ENCODE measurements around the gene NHSL2. TPM values are rescaled to one million over a fixed set of nuclear protein-coding genes. Genes with fewer than 3 reads are reported as not detected.

NHSL2 gene
- total RNA-seq, 4 donors from 2014 or later: 7.6 to 30.8 (median 9.1) TPM

DNA sequence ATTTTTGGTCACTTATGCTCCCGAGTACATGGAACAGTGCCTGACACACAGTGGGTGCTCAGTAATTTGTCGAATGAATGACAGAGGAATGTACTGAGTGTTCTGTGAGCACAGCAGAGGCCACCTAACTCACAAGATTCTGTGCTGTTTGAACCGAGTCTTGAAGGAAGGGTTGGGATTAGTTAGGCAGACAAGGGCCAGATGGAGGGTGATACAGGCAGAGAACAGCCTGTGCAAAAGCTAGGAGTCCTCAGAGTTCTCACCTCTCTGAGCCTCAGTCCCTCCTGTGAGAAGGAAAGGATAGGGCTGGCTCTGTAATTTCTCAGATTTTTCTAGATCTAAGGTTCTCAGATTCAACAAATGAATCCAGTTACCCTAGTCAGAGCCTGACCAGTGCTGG, 108.8 kb downstream of the NHSL2 start:
- peak overlapping the region; percentile 62 to 66 for H3K27ac ChIP-seq
- no peak overlapping the region for H3K4me3 ChIP-seq
- intact Hi-C loops (cut with DNase I; ENCODE audit: low total_unique reads): no loop called here
- no peak for DNase-seq
- H3K27me3 ChIP-seq: no peaks in the 10 kb centered on the region
- no peaks in the 10 kb centered on the region for H3K4me1 ChIP-seq
- no peaks in the 10 kb centered on the region for H3K36me3 ChIP-seq
- TF ChIP-seq POLR2A (IDR thresholded peaks at IDR 0.05): no peak
- TF ChIP-seq, protein P1, sequence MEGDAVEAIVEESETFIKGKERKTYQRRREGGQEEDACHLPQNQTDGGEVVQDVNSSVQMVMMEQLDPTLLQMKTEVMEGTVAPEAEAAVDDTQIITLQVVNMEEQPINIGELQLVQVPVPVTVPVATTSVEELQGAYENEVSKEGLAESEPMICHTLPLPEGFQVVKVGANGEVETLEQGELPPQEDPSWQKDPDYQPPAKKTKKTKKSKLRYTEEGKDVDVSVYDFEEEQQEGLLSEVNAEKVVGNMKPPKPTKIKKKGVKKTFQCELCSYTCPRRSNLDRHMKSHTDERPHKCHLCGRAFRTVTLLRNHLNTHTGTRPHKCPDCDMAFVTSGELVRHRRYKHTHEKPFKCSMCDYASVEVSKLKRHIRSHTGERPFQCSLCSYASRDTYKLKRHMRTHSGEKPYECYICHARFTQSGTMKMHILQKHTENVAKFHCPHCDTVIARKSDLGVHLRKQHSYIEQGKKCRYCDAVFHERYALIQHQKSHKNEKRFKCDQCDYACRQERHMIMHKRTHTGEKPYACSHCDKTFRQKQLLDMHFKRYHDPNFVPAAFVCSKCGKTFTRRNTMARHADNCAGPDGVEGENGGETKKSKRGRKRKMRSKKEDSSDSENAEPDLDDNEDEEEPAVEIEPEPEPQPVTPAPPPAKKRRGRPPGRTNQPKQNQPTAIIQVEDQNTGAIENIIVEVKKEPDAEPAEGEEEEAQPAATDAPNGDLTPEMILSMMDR (IDR thresholded peaks at IDR 0.05): no peak
- H3K9me3 ChIP-seq: no peaks in the 10 kb centered on the region

DNA sequence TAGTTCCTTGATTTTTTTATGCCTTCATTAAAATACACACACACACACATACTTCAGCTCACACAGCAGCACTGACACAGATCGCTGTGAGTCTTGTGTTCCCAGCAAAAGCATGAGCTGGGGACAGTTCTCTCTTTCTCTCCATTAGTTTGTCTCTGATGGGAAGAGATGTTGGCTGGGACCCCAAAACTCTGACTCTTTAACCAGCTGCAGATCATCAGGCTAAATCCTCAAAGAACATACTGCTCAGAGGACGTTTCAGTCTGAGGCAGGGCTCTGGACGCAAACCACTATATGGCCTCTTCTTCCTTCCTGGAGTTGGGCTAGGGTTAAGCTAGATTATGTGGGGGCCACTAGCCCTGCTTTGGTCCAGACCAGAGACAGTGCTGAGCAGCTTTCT, 109.6 kb downstream of the NHSL2 start:
- no peaks in the 10 kb centered on the region for H3K27me3 ChIP-seq
- intact Hi-C loops (cut with DNase I; ENCODE audit: low total_unique reads): loop anchor here (10.0 kb wide), 1 partner anchor 105 kb away; no protein-coding TSS in a partner anchor
- no peak overlapping the region for H3K4me3 ChIP-seq
- no peaks in the 10 kb centered on the region for H3K36me3 ChIP-seq
- no peak for TF ChIP-seq POLR2A (IDR thresholded peaks at IDR 0.05)
- TF ChIP-seq, protein P1 (IDR thresholded peaks at IDR 0.05): no peak
- peak; percentile 37 to 54 for DNase-seq
- no peaks in the 10 kb centered on the region for H3K4me1 ChIP-seq
- no peaks in the 10 kb centered on the region for H3K9me3 ChIP-seq
- peak overlapping the region; percentile 62 to 66 for H3K27ac ChIP-seq

DNA sequence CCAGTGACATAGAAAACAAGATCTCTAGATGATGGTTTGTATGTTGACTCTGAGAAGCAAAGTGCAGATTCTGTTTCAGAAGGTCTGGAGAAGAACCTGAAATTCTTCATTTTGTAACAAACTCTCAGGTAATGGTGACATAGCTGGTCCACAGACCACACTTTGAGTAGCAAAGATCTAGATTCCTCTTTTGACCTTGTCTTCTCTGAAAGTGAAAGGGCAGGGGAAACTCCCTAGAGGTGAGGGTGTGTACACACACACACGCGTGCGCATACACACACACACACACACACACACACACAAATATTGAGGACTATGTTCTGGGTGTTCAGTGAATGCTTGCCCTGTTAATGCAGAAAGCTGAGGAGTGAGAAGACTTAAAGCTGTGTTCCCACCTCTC, 110.1 kb downstream of the NHSL2 start:
- no peaks in the 10 kb centered on the region for H3K36me3 ChIP-seq
- no peak for TF ChIP-seq POLR2A (IDR thresholded peaks at IDR 0.05)
- TF ChIP-seq, protein P1 (IDR thresholded peaks at IDR 0.05): no peak
- H3K4me1 ChIP-seq: no peaks in the 10 kb centered on the region
- intact Hi-C loops (cut with DNase I; ENCODE audit: low total_unique reads): loop anchor here (10.0 kb wide), 1 partner anchor 104 kb away; no protein-coding TSS in a partner anchor
- peak overlapping the region; percentile 62 to 66 for H3K27ac ChIP-seq
- DNase-seq: no peak
- no peak overlapping the region for H3K4me3 ChIP-seq
- H3K27me3 ChIP-seq: no peaks in the 10 kb centered on the region
- H3K9me3 ChIP-seq: no peaks in the 10 kb centered on the region

DNA sequence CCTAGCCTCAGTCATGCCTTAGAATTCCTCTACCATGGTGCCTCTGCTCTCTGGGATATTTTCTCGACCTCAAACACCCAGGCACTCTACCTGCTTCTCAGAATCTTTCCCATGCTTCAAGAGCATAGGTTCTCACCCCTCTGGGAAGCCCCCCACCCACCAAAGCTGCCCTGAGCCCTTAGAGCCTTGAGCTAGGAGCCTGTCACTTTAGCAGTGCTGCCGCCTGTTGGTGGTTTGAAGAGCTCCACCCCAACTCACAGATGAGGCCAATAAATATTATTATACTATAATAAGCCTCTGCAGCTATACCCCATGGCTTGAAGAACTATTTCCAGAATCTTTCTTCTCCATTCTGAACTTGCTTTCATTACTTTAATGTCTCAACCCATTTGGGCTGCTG, 111.3 kb downstream of the NHSL2 start:
- peak overlapping the region in 1 of 2 donors; percentile 62 for H3K27ac ChIP-seq
- H3K36me3 ChIP-seq: no peaks in the 10 kb centered on the region
- no peak for DNase-seq
- TF ChIP-seq, protein P1 (IDR thresholded peaks at IDR 0.05): peak in 1 of 4 experiments; percentile 18
- TF ChIP-seq POLR2A (IDR thresholded peaks at IDR 0.05): no peak
- H3K9me3 ChIP-seq: no peaks in the 10 kb centered on the region
- no peaks in the 10 kb centered on the region for H3K27me3 ChIP-seq
- no peak overlapping the region for H3K4me3 ChIP-seq
- intact Hi-C loops (cut with DNase I; ENCODE audit: low total_unique reads): loop anchor here (10.0 kb wide), 1 partner anchor 103 kb away; no protein-coding TSS in a partner anchor
- H3K4me1 ChIP-seq: no peaks in the 10 kb centered on the region

DNA sequence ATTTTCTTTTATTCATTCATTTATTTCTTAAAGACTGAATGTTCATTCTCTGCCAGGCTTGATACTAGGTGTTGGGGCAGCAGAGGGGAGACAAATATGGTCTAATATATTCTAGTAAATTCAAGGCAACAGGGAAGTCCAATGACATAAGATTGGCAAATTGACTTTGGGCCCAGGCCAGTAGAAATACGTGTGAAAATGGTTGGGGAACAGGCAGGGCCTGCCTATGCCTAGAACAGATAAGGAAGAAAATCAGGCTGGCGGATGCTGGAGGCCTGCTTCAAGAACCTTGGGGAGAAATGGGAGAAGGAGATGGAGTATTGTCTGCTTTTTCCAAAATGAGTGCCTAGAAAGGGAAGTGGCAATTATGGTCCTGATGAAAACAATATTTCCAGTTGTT, 112.4 kb downstream of the NHSL2 start:
- Histone ChIP-seq H3K9me3 (no peaks in the 10 kb centered on the region), H3K36me3 (no peaks in the 10 kb centered on the region), H3K4me1 (no peaks in the 10 kb centered on the region), H3K4me3 (no peak overlapping the region), H3K27me3 (no peaks in the 10 kb centered on the region), H3K27ac (no peak overlapping the region)
- TF ChIP-seq, protein P1 (IDR thresholded peaks at IDR 0.05): no peak
- no peak for TF ChIP-seq POLR2A (IDR thresholded peaks at IDR 0.05)
- DNase-seq: no peak
- intact Hi-C loops (cut with DNase I; ENCODE audit: low total_unique reads): loop anchor here (10.0 kb wide), 1 partner anchor 102 kb away; no protein-coding TSS in a partner anchor

All from uterus (tissue), 4 donors.